Common myeloid progenitor, CD34-positive (primary cell): ENCODE data around the gene SLC2A13.
"Not testable (repeated sequence)": the region's sequence is repeated elsewhere in the genome, so short reads cannot be mapped to it uniquely, and the experiment has no call there.

Experiments used
- CTCF ChIA-PET: fragments of 350-600 bp; sonication (Branson Sonifier 250); formaldehyde crosslinking; loops from one replicate; lab custom pipeline; 2021; ENCODE audit warnings: antibody characterized with exemption; lab: Charles Lee
- POLR2A ChIA-PET: fragments of 350-600 bp; sonication (Branson Sonifier 250); formaldehyde crosslinking; loops from one replicate; lab custom pipeline; 2021; ENCODE audit warnings: antibody characterized with exemption; lab: Charles Lee
- DNase-seq, 3 donors: peaks; one replicate each; pipeline versions ENCODE4 v3.0.0 to v3.0.0-alpha.2; 2013
- H3K27ac ChIP-seq, 2 experiments: 1 replicate in 1 of 2; 2 replicates in 1 of 2; pipeline ENCODE4 v1.7.0; 2013; ENCODE audit warnings: inconsistent platforms in 2 of 2, low read length in 2 of 2, mild to moderate bottlenecking in 2 of 2, low read depth in 1 of 2, moderate library complexity in 1 of 2; ENCODE audit not compliant: severe bottlenecking in 2 of 2, insufficient read depth in 1 of 2, poor library complexity in 1 of 2
- H3K27me3 ChIP-seq, 5 experiments: replicated peaks in 2 of 5; 1 replicate in 3 of 5; 2 replicates in 2 of 5; pipeline versions ENCODE4 v1.6.1 to v1.7.0; 2013; ENCODE audit warnings: low read length in 4 of 5, mild to moderate bottlenecking in 2 of 5, moderate library complexity in 2 of 5, inconsistent platforms in 1 of 5; ENCODE audit not compliant: insufficient read depth in 5 of 5, control insufficient read depth in 4 of 5
- H3K36me3 ChIP-seq, 4 experiments: 1 replicate in 2 of 4; 2 replicates in 2 of 4; pipeline versions ENCODE4 v1.6.1 to v1.7.0; 2013; ENCODE audit warnings: low read length in 3 of 4, control low read depth in 1 of 4, mild to moderate bottlenecking in 1 of 4; ENCODE audit not compliant: control insufficient read depth in 4 of 4, insufficient read depth in 4 of 4
- H3K4me1 ChIP-seq, 4 experiments: 1 replicate in 3 of 4; 2 replicates in 1 of 4; pipeline versions ENCODE4 v1.6.1 to v1.7.1; 2013; ENCODE audit warnings: low read length in 3 of 4, mild to moderate bottlenecking in 3 of 4, control low read depth in 1 of 4, inconsistent platforms in 1 of 4, moderate library complexity in 1 of 4; ENCODE audit not compliant: control insufficient read depth in 4 of 4, insufficient read depth in 4 of 4; ENCODE audit errors: control extremely low read depth in 1 of 4
- H3K4me3 ChIP-seq, 7 experiments: 1 replicate in 4 of 7; 2 replicates in 3 of 7; pipeline versions ENCODE4 v1.5.1 to v1.7.0; 2013; ENCODE audit warnings: mild to moderate bottlenecking in 7 of 7, low read length in 6 of 7, moderate library complexity in 6 of 7, inconsistent platforms in 2 of 7, low read depth in 2 of 7, control low read depth in 1 of 7; ENCODE audit not compliant: insufficient read depth in 4 of 7, control insufficient read depth in 1 of 7; ENCODE audit errors: extremely low read depth in 1 of 7
- H3K9me3 ChIP-seq, 5 experiments: 1 replicate in 4 of 5; 2 replicates in 1 of 5; pipeline versions ENCODE4 v1.6.1 to v1.7.1; 2013; ENCODE audit warnings: low read length in 4 of 5, mild to moderate bottlenecking in 2 of 5, inconsistent platforms in 1 of 5, low read depth in 1 of 5, moderate library complexity in 1 of 5; ENCODE audit not compliant: control insufficient read depth in 4 of 5, insufficient read depth in 2 of 5; ENCODE audit errors: control extremely low read depth in 1 of 5
- WGBS: methylation state at CpG from one replicate; pipeline ENCODE4 v1.1.5; 2013; ENCODE audit not compliant: insufficient coverage; 5-methylcytosine and 5-hydroxymethylcytosine counted together

Gene SLC2A13

GRCh38 chr12:39771456-39771855 lies 334.4 kb downstream of the SLC2A13 start:
- POLR2A ChIA-PET, result no interaction called here
- WGBS, result 100% methylated on average over 1 of the region's 1 CpG
- Histone ChIP-seq H3K9me3 (no peaks in the 10 kb centered on the region), H3K27me3 (no peaks in the 10 kb centered on the region), H3K36me3 (no peaks in the 10 kb centered on the region), H3K4me3 (no peak overlapping the region), H3K27ac (no peak overlapping the region), H3K4me1 (no peaks in the 10 kb centered on the region)
- DNase-seq, result no peak
- CTCF ChIA-PET, result no interaction called here

- CTCF ChIA-PET, result interaction anchor here (0.6 kb wide), 1 partner anchor 396 kb away, joined by 3 read pairs; no protein-coding TSS in a partner anchor
- no peaks in the 10 kb centered on the region for H3K27me3 ChIP-seq
- no peak overlapping the region for H3K27ac ChIP-seq
- no peak overlapping the region for H3K4me3 ChIP-seq
- no peaks in the 10 kb centered on the region for H3K36me3 ChIP-seq
- 100% methylated on average over 1 of the region's 3 CpGs for WGBS
- H3K4me1 ChIP-seq, result no peaks in the 10 kb centered on the region
- POLR2A ChIA-PET, result no interaction called here
- no peaks in the 10 kb centered on the region for H3K9me3 ChIP-seq
- DNase-seq, result peak; percentile 14 to 58 (median 46)
Measured at GRCh38 chr12:39764944-39765560, 340.8 kb downstream of the SLC2A13 start.

- Histone ChIP-seq H3K9me3 (no peaks in the 10 kb centered on the region), H3K36me3 (no peaks in the 10 kb centered on the region), H3K27ac (no peak overlapping the region), H3K4me1 (no peaks in the 10 kb centered on the region), H3K27me3 (no peaks in the 10 kb centered on the region), H3K4me3 (no peak overlapping the region)
- WGBS, result 100% methylated on average over 1 of the region's 2 CpGs
- DNase-seq, result no peak
- ChIA-PET CTCF (no interaction called here), POLR2A (no interaction called here)
Measured at GRCh38 chr12:39763890-39764169, 342.1 kb downstream of the SLC2A13 start.

- H3K36me3 ChIP-seq, result no peaks in the 10 kb centered on the region
- no peaks in the 10 kb centered on the region for H3K27me3 ChIP-seq
- ChIA-PET POLR2A (no interaction called here), CTCF (interaction anchor here (0.6 kb wide), 1 partner anchor 229 kb away, joined by 3 read pairs; no protein-coding TSS in a partner anchor)
- no peak for DNase-seq
- 94% methylated on average over 2 of the region's 6 CpGs for WGBS
- H3K9me3 ChIP-seq, result no peaks in the 10 kb centered on the region
- no peak overlapping the region for H3K4me3 ChIP-seq
- H3K4me1 ChIP-seq, result no peaks in the 10 kb centered on the region
- H3K27ac ChIP-seq, result no peak overlapping the region
Measured at GRCh38 chr12:39763071-39763889, 342.6 kb downstream of the SLC2A13 start.

GRCh38 chr12:39755478-39755877 lies 350.4 kb downstream of the SLC2A13 start:
- ChIA-PET CTCF (no interaction called here), POLR2A (no interaction called here)
- Histone ChIP-seq H3K4me1 (no peaks in the 10 kb centered on the region), H3K36me3 (no peaks in the 10 kb centered on the region), H3K27ac (no peak overlapping the region), H3K9me3 (no peaks in the 10 kb centered on the region), H3K4me3 (no peak overlapping the region), H3K27me3 (no peaks in the 10 kb centered on the region)
- no peak for DNase-seq
- 100% methylated on average over 1 of the region's 2 CpGs for WGBS

- POLR2A ChIA-PET, result no interaction called here
- H3K27me3 ChIP-seq, result no peaks in the 10 kb centered on the region
- no peak overlapping the region for H3K4me3 ChIP-seq
- no peaks in the 10 kb centered on the region for H3K9me3 ChIP-seq
- H3K27ac ChIP-seq, result no peak overlapping the region
- no peak for DNase-seq
- CTCF ChIA-PET, result no interaction called here
- H3K36me3 ChIP-seq, result no peaks in the 10 kb centered on the region
- 75% methylated on average over 3 of the region's 6 CpGs for WGBS
- H3K4me1 ChIP-seq, result no peaks in the 10 kb centered on the region
Measured at GRCh38 chr12:39752482-39753137, 353.3 kb downstream of the SLC2A13 start.

GRCh38 chr12:39746151-39746550 lies 359.7 kb downstream of the SLC2A13 start:
- H3K9me3 ChIP-seq, CTCF ChIA-PET, H3K27me3 ChIP-seq, POLR2A ChIA-PET, DNase-seq, H3K36me3 ChIP-seq, H3K4me1 ChIP-seq, H3K4me3 ChIP-seq, H3K27ac ChIP-seq: not testable (repeated sequence)
- WGBS, result 96% methylated on average over 6 of the region's 6 CpGs
